Femur (tissue), 1 donor: ENCODE measurements around the gene PIK3CA.
"Not testable (repeated sequence)": the region's sequence is repeated elsewhere in the genome, so short reads cannot be mapped to it uniquely, and the experiment has no call there.

ENCODE experiments used
- DNase-seq: peaks from one replicate; pipeline ENCODE4 v3.0.0-alpha.2; 2017

The PIK3CA gene

DNA sequence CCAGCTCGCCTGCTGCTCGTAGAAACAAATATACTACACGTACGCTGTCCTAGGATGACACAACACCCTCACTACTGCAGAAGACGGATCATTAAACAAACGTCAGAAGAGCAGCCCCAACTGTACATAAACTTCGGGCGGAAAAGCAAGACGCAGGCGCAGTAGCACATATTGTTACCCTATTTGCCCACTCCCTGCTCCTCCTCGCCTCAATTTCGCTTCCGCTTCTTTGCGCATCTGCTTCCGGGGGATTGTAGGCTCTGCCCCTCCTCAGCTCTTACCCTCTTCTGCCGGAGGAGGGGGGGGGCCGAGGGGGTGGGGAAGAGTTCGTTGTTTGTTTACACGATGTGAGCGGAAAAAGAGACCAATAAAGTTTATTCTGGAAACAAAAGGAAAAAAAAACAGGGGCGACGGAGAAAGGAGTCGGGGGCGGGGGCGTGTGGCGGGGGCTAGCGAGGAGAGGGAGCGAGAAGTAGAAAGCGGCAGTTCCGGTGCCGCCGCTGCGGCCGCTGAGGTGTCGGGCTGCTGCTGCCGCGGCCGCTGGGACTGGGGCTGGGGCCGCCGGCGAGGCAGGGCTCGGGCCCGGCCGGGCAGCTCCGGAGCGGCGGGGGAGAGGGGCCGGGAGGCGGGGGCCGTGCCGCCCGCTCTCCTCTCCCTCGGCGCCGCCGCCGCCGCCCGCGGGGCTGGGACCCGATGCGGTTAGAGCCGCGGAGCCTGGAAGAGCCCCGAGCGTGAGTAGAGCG lies at the start of gene PIK3CA:
PIK3CA (plus strand) TSS at position 485 of the 743 bp plus-strand sequence. CDS start 50,469 bp downstream, outside the sequence.
- DNase-seq: peak; percentile 99

DNA sequence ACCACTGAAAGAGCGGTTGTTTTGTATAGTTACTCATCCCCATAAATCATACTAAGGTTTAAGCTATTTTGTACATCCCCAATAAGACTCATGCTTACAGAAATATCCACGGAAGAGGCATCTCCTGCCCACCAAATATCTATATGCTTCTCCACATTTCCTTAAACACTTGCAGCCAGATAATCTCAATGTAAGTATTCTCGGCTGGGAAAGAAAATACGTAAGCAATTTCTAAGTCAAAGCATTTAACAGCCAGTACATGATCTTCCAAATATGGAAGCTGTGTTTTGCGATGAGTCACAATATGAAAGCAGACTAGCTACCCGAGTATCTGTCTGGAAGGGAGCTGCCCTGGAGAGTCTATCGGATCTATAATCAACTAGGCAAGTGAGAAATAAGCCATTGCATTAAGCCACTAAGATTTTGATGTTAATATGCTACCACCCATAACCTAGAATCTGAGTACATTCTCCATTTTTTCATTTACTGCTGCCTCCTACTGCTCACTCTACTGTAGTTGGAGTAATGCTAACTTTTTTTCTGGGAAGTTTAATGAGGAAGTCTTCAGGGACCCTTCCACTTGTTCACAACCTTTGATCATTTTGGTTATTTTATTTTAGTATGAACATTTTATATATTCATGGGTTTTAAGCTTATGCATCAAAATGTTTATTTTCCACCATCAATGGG lies 49.6 kb upstream of the PIK3CA start:
- no peak for DNase-seq

DNA sequence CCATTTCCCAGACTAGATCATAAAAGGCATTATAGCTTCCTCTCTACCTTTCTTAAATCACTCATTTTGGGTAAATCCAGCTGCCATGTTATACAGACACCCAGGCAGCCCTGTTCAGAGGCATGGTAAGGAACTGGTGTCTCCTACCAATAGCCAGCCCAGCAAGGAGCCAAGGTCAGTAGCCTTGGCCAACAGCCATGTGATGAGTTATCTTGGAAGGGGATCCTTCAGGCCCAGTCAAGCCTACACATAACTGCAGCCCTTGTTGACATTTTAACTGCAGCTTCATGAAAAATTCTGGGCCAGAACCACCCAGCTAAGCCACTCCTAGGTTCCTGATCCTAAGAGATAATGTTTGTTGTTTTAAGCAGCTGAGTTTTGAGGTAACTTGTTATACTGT lies 47.5 kb upstream of the PIK3CA start:
- no peak for DNase-seq

GRCh38 chr3:179105881-179106280 lies 42.3 kb upstream of the PIK3CA start:
- DNase-seq: no peak

DNA sequence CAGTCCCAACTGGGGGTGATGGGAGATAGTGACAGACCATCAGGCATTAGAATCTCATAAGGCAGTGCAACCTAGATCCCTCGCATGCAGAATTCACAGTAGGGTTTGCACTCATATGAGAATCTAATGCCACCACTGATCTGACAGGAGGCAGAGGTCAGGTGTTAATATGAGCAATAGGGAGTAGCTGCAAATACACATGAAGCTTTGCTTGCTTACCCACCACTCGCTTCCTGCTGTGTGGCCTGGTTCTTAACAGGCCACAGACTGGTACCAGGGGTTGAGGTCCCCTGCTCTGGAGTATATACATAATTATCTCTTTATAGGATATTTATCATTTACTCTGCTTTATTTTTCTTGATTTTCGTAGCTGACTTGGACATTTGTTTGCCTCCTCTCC lies 40.5 kb upstream of the PIK3CA start:
- no peak for DNase-seq

- DNase-seq: no peak
Observed at GRCh38 chr3:179108086-179108485, 40.1 kb upstream of the PIK3CA start.

DNA sequence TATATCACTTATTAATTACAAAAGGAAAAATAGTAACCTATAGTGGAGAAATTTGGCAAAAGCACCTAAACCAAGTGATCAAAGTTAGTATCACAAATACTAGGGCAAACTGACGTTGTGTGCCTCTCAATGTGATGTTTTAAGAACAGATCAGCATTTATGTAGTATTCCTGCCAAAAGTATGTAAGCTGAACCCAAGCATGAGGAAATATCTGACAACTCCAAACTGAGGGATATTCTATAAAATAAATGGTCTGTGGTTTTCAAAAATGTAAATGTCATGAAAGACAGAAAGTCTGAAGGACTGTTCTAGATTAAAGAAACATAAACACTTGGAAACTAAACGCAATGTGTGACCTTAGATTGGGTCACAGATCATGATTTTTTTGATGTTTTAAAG lies 34.3 kb upstream of the PIK3CA start:
- no peak for DNase-seq

DNA sequence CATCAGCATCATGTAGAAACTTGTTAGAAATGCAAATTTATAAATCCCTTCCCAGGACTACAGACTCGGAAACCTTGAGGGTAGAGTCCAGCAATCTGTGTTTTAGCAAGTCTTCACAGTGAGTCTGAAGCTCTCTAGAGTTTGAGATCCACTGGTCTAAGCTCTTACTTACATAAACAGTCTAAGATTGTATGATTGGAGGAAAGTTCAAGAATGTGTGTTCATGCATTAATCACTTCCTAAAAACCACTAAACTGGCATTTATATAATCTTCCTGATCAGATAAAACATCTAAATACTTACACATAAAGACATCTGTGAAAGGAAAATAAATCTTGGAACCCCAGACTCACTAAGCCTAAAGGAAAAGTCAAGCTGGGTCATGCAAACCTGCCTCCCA lies 32.7 kb upstream of the PIK3CA start:
- not testable (repeated sequence) for DNase-seq

GRCh38 chr3:179116816-179117215 lies 31.3 kb upstream of the PIK3CA start:
- DNase-seq: no peak

DNA sequence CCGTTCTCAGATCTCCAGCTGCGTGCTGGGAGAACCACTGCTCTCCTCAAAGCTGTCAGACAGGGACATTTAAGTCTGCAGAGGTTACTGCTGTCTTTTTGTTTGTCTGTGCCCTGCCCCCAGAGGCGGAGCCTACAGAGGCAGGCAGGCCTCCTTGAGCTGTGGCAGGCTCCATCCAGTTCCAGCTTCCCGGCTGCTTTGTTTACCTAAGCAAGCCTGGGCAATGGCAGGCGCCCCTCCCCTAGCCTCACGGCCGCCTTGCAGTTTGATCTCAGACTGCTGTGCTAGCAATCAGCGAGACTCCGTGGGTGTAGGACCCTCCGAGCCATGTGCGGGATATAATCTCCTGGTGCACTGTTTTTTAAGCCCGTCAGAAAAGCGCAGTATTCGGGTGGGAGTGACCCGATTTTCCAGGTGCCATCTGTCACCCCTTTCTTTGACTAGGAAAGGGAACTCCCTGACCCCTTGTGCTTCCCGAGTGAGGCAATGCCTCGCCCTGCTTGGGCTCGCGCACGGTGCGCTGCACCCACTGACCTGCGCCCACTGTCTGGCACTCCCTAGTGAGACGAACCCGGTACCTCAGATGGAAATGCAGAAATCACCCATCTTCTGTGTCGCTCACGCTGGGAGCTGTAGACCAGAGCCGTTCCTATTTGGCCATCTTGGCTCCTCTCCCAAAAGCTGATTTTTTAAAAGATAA lies 15.8 kb upstream of the PIK3CA start:
- DNase-seq: not testable (repeated sequence)

DNA sequence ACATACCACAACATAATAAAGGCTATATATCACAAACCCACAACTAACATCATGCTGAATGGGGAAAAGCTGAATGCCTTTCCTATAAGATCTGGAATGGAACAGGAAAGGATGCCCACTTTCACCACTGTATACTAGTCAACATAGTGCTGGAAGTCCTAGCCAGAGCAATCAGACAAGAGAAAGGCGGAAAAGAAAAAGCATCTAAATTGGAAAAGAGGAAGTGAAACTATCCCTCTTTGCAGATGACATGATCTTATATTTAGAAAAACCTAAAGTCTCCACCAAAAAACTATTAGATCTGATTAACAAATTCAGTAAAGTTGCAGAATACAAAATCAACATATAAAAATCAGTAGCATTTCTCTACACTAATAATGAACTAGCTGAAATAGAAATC lies 14.6 kb upstream of the PIK3CA start:
- no peak for DNase-seq

DNA sequence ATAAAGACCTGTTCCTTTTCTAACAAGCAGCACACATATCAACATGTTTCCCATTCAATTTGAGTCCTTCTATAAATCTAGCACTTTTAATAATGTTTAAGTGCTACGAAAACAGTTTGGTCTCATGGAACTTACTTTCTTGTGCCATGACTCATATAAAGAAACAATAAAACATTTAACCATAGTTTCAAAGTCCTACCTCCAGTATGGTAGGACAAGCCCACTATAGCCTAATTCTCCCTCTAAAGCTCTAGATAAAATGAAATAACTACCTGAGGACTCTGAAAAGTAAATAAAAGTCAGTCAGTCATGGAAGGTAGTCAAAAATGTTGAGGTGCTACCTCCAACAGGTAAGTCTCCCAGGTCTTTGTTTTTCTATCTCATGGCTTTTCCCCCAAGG lies 12.0 kb upstream of the PIK3CA start:
- DNase-seq: no peak

DNA sequence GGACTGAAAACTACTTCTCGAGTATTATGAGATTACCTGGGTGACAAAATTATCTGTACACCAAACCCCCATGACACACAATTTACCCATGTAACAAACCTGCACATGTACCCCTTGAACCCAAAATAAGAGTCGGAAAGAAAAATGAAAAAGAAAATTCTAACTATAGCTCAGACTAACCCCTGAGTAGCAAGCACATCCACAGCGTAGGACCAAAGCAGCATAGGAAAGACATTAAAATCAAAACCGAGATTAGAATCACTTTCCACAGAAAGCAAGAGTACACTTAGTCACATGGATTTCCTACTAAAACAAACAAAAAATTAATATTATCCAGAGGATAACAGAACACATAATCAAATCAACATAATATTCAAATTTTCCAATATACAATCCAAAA lies 6.3 kb upstream of the PIK3CA start:
- DNase-seq: no peak

DNA sequence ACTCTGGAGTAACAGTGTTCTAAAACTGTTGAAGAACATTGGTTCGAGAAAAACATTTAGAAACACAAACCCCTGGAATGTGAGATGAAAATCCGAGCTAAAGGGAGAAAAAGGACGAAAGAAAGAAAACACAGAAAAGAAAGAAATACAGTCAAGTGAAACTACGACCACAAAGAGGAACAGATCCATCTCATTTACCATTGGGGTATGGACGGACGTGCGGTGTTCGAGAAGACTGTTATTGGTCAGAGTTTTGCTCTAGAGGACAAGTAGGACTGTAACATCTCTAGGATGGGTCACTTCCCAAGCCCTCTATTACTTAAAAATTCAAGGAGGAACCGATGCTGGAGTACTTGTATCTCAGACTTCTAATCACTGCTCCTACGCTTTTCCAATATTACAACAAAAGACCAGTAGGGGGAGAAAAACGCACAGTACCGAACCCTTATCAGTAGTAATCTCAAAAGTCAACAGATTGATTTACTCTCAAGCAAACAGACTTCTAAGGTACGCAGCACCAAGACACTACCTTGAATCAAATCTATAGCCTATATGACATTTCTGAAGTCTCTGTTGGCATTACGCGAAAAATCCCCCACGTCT lies 1.1 kb upstream of the PIK3CA start:
- DNase-seq: peak; percentile 26

GRCh38 chr3:179147514-179147872 lies 664 bp upstream of the PIK3CA start:
- no peak for DNase-seq

- DNase-seq: peak; percentile 64
Observed at GRCh38 chr3:179148616-179149405, 654 bp downstream of the PIK3CA start.

GRCh38 chr3:179149406-179149867 lies 1.3 kb downstream of the PIK3CA start:
- no peak for DNase-seq

GRCh38 chr3:179149951-179150350 lies 1.8 kb downstream of the PIK3CA start:
- no peak for DNase-seq

DNA sequence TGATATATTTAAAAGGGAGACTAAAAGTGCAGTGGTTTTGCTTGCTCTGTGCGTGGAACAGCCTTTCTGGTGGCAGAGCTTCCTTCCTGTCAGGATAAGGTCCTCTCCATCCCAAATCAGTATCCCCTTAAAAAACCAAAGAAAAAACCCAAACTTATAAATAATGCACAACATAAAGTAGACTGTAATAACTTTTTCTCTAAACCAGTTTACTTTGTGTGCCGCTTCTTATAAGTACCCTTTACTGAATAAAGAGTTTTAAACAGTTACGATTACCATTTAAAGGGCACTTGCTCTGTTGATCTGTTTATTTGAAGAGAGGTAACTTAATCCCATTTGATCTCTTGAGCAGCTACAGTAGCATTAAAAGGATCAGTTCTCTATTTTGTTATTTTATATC lies 2.5 kb downstream of the PIK3CA start:
- DNase-seq: no peak

DNA sequence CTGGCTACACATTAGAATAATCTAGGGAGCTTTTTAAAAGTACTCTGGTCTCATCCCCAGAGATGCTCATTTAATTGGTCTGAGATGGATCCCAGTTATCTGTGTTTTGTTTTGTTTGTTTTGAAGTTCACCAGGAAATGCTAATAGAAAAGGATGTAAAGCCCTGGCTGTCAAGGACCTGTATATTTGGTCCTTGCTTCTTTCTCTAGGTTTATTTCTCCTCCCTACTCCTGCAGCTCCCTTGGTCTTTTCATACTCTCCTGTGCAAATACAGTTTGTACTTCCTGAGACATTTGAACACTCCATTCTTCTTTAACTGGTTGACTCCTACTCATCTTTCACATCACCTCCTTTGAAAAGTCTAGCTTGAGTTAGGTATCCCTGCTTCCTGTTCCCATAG lies 3.3 kb downstream of the PIK3CA start:
- no peak for DNase-seq

DNA sequence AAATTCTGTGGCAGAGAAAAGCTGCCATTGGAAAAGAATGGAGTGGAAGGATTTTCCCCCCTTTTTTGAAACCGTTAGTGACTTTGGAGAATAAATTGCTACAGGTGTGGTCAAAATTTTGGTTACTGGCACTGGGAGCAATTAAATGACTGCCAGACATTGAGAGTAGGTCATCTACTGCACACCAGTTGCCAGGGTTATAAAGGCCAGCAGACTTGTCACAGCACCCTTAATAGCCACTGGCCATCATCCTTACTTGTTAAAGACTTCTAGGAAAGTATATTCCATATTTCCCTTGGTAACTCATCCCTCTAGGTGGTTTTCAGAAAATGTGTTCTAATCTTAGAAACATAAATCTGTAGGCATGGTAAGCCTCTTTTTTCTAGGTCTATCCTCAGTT lies 8.0 kb downstream of the PIK3CA start:
- DNase-seq: no peak

- no peak for DNase-seq
Observed at GRCh38 chr3:179156775-179157174, 8.6 kb downstream of the PIK3CA start.
